Activated T-cell treated with anti-CD3 and anti-CD28 coated beads, Interleukin-2, amount 50 U/mL, for 48 hours (primary cell): ENCODE data around the gene MUSTN1.

ENCODE experiments used
- DNase-seq, 2 experiments: peaks; one replicate each; pipeline ENCODE4 v3.0.0-alpha.2; 2020

Gene MUSTN1

GRCh38 chr3:52834871-52835501, at the start of gene MUSTN1:
TSS of gene MUSTN1 (minus strand) at chr3:52835019. CDS start at chr3:52834948, 71 bp downstream.
- DNase-seq = no peak

GRCh38 chr3:52882377-52882776, 47.6 kb upstream of the MUSTN1 start:
- DNase-seq = no peak

GRCh38 chr3:52881871-52882270, 47.1 kb upstream of the MUSTN1 start:
- DNase-seq = no peak

- DNase-seq = no peak
Observed at GRCh38 chr3:52880474-52880873, 45.7 kb upstream of the MUSTN1 start.

- no peak for DNase-seq
Observed at GRCh38 chr3:52880047-52880446, 45.2 kb upstream of the MUSTN1 start.

- no peak for DNase-seq
Observed at GRCh38 chr3:52879581-52879980, 44.8 kb upstream of the MUSTN1 start.

GRCh38 chr3:52879090-52879489, 44.3 kb upstream of the MUSTN1 start:
- no peak for DNase-seq

- DNase-seq = no peak
Observed at GRCh38 chr3:52877085-52877484, 42.3 kb upstream of the MUSTN1 start.

- no peak for DNase-seq
Observed at GRCh38 chr3:52874864-52875587, 40.2 kb upstream of the MUSTN1 start.

- no peak for DNase-seq
Observed at GRCh38 chr3:52874160-52874701, 39.4 kb upstream of the MUSTN1 start.

- DNase-seq = no peak
Observed at GRCh38 chr3:52873433-52874159, 38.8 kb upstream of the MUSTN1 start.

- no peak for DNase-seq
Observed at GRCh38 chr3:52872245-52872644, 37.4 kb upstream of the MUSTN1 start.

GRCh38 chr3:52871761-52872160, 36.9 kb upstream of the MUSTN1 start:
- DNase-seq = no peak

- DNase-seq = no peak
Observed at GRCh38 chr3:52870471-52870870, 35.7 kb upstream of the MUSTN1 start.

GRCh38 chr3:52866427-52866826, 31.6 kb upstream of the MUSTN1 start:
- DNase-seq = no peak

- DNase-seq = no peak
Observed at GRCh38 chr3:52865994-52866393, 31.2 kb upstream of the MUSTN1 start.

GRCh38 chr3:52860424-52860768, 25.6 kb upstream of the MUSTN1 start:
- DNase-seq = no peak

- DNase-seq = no peak
Observed at GRCh38 chr3:52859686-52860423, 25.0 kb upstream of the MUSTN1 start.

- no peak for DNase-seq
Observed at GRCh38 chr3:52857864-52858263, 23.0 kb upstream of the MUSTN1 start.

- no peak for DNase-seq
Observed at GRCh38 chr3:52857133-52857532, 22.3 kb upstream of the MUSTN1 start.

GRCh38 chr3:52856666-52857065, 21.8 kb upstream of the MUSTN1 start:
- no peak for DNase-seq

GRCh38 chr3:52854013-52854412, 19.2 kb upstream of the MUSTN1 start:
- no peak for DNase-seq

- DNase-seq = no peak
Observed at GRCh38 chr3:52852419-52852818, 17.6 kb upstream of the MUSTN1 start.
